GM18502 (cell line): ENCODE results near the gene RTP5.
"Not testable (repeated sequence)": the region's sequence is repeated elsewhere in the genome, so short reads cannot be mapped to it uniquely, and the experiment has no call there.

Source experiments
- ATAC-seq: cut with Tn5 transposase; IDR thresholded peaks from one replicate; pipeline ENCODE4 v1.9.1; 2021; ENCODE audit warnings: mild to moderate bottlenecking; ENCODE audit not compliant: unreplicated experiment, poor library complexity

Gene RTP5

DNA sequence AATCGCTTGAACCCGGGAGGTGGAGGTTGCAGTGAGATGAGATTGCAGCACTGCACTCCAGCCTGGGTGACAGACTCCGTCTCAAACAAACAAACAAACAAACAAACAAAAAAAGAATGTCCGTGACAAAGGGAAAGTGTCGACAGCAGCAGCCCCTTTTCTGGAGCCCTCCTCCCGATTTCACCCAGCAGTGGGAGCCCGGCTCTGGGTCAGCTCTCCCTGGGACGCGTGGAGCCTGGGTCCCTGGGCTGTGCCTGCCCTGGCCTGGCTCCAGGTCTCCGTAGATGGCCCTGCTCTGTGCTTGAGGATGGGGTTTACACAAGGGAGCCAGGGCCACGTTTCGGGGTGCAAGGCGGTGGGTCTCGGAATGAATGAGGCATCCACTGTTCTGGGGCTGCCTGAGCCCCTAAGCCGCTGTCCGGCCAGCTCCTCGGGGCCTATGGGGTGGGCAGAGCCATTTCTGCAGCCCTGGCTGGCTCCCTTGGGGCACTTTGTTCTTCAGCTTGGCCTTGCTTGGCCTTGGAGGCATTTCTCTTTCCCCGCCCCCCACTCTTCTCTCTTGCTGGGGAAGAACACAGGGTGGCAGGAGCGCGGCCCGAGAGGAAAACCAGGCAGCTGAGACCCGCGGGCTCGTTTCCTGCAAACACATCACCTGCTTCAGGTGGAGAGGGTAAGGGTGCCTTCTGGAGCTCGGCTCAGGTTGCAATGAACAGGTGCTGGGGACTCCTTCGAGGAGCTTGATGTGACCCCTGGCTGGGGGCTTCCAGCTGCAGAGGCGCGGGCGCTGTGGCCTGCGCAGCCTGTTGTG, 29.1 kb downstream of the RTP5 start:
- no peak for ATAC-seq

DNA sequence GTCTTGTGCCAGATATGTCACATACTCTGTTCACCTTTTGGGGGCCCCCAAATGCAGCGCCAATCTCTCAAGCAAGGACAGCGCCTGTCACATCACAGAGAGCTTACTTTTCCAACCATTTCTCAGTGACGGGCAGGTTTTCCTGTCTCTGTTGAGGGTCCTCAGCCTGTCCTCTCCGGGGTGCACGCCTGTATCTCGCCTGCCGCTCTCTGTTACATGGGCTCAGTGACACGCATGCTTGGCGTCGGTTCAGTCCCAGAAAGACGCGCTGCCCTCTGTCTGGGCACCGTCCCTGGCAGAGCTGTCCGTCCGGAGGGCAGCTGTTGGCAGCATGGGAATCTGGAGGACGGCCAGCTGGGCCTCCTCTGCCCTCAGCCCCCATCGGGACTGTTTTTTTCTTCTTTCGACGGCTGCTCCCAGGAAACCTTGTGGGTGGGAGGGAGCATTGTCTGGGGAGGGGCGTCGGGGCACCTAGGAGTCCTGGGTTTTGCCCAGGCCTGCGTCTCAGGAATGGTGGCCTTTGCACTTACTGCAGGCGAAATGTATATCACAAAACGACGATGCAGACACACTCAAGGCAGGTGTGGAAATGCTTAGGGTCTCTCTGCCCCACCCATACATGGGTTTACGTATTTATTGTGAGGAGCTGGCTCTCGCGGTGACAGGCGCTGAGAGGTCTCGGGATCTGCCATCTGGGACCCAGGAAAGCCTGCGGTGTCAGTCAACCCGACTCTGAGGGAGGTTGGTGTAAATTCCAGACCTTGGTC, 30.9 kb downstream of the RTP5 start:
- ATAC-seq = no peak

DNA sequence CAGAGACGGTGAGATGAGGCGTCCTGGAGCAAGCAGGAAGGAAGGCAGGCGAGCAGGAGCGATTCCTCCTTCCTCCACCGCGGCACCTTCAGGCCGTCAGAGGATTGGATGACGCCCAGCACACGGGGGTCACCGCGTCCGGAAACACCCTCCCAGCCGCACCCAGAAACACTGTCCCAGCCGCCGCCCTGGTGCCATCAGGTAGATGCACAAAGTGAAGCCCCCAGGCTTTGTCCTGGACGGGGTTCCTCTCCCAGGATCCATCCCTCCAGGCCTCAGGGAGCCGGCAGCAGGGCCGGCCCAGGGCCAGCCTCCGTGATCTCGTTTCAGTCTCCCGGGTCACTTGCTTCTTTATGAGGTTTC, 31.5 kb downstream of the RTP5 start:
- no peak for ATAC-seq

DNA sequence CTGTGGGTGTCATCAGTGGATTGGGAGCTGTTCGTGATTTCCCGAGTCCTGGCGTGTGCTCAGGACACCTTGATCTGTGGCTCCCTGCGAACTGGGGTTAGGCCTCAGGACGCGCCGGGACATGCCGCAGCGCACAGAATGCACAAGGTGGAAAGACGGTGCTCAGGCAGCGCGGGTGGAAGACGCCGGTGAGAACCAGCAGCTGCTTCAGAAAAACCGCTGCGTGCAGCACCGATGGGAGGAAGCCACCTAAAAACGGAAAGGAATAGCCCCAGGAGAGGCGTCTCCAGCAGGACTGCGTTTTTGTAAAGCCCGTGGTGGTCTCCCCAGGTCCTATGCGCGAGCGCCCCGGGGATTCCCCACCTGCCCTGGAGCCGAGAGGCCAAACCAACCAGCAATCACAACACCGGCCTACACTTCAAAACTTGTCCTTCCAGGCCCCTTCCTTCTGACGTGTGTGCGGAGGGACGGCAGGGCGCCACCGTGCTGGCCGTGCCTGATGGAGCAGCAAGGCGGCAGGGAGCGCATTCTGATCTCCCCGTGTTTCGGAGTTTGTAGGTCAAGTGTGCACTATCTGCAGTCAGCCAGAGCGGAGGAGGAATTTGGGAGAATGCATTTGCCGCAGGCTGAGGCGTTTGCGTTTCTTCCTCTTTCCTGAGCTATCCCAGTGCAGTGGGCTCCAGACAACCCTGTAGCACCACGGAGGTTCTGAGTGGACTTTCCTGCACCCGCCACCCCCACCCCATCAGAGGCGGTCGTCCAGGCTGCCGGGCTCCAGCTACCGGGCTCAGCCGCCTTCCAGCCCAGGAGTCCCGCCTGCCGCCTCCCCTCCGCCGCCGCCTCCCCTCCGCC, 32.2 kb downstream of the RTP5 start:
- no peak for ATAC-seq

DNA sequence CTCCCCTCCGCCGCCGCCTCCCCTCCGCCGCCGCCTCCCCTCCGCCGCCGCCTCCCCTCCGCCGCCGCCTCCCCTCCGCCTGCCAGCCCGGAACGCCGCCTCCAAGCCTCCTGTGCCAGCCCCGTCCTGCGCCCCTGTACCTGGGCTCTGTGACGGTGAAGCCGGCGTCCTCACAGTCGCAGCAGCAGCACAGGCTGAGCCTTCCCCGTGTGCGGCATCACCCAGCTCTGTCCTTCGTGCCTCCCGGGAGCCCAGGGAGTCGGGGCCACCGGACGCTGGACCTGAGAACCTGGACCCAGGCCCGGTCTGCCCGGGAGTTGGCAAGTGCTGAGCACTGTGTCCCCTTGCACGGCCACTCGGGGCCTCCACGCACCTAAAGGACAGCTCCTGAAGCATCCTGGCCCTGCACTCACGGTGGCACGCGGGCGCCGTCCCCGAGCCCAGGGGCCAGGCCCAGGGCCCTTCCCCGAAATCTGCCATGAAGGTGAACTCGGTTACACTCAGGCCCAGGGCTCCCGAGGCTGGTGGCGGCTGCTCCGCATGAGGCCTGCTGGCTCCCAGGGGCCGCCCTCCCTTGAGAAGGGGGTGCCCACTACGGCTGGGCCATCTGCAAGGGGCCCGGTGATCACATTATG, 32.9 kb downstream of the RTP5 start:
- ATAC-seq = no peak

DNA sequence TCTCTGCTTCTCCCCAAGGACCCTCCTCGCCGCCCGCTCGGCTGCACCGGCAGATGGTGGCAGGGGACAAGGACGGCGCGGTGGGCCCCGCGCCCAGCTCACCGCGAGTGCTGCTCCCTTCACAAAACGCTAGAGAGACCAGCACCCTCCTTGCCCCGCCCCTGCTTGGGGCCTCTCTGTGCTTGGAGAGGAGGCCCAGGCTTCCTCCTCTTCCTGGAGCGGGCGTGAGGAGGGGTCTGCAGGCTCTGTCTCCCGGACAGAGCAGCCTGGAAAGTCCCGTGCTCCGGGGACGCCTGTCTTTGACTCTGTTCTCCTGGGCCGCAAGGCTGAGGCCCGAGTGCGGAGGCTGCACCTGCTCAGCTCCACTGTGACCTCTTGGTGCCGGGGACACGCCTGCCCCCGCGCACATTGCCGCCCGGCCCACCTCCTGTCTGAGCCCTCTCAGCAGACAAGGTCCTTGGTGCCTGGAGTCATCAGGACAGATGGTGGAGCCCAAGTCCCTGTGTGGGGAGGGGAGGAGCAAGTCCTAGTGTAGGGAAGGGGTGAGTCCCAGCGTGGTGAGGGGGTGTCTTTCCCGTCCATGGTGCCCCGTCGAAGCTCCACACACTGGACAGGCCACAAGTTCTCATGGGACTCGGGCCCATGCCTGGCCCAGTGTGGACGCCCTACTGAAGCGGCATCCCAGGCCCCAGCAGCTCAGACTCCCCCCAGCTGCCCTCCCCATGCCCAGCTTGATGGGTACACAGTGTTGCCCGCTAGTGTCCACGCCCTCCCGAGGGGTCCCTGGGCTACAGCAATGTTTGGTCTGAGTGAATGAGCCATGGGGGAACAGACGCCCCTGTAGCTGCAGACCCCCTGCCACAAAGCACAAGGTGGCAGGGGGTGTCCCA, 33.8 kb downstream of the RTP5 start:
- no peak for ATAC-seq

DNA sequence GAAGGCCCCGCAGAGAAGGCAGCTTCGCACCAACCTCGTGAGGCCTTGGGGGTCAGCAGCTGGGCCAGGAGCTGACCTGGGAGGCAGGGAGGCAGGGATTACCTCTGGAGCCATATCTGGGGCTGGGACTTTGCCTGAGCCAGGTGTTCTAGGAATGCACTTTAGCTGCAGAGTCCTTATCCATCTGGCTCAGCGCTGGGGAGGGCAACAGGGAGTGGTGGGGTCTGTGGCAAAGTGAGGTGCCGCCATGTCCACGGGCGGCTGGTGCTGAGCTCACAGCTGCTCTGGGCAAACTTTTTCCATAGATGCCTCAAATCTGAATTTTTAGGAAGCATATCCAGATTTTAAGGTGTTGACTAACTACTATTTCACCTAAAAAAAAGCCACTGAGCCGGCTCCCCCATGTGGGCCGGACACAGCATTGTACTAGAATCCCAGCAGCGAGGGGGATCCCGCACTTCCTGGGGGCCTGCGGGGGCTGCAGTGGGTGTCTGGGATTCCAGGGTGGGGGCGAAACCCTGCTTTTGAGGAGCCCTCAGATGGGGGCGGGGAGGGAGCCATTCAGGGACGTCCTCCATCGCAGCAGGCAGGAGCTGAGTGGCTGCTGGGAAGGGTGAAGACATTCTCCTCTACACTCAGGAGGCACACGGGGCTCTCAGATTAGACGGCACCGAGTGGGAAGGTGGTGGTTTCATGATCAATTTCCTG, 34.6 kb downstream of the RTP5 start:
- no peak for ATAC-seq

DNA sequence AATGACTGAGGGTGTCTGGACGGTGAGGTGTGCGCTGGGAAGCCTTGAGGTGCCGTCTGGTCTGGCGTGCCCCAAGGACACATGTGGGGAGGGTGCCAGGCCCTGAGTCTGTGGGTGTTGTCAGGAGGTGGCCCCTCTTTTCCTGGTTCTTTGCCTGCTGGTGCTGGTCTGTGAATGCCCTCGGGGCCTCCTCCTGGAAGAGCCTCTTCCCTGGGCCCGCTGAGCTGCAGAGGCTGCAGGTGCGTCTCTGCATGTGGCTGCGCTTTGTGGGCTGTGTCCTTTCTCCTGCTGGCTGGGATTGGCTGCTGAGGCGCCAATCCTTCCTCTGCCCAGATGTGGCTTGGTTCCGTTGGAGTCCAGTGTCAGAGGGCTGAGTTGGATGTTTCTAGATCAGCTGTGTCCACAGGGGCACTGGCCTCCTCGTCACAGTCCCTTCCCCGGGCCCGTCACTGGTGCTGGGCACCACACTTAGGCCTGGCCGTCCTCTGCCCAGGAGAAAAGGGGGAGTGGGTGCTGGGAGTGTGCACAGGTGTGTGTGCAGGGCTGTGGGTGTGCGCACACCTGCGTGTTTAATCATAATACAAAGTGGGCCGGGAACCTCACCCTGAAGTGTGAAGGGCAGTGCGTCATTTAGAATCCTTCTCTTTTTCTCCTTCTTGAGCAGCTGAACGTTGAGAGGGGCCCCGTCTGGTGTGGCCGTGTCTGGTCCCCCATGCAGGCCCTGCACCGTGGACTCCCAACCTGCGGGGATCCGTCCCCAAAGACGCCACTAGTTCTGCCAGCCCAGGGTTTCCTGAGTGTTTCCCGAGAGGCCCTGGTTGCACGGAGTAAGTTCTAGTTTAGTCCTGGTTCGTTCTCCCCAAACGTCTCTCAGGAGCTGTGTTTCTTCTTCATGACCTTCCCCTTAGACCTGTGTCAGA, 35.5 kb downstream of the RTP5 start:
- no peak for ATAC-seq

DNA sequence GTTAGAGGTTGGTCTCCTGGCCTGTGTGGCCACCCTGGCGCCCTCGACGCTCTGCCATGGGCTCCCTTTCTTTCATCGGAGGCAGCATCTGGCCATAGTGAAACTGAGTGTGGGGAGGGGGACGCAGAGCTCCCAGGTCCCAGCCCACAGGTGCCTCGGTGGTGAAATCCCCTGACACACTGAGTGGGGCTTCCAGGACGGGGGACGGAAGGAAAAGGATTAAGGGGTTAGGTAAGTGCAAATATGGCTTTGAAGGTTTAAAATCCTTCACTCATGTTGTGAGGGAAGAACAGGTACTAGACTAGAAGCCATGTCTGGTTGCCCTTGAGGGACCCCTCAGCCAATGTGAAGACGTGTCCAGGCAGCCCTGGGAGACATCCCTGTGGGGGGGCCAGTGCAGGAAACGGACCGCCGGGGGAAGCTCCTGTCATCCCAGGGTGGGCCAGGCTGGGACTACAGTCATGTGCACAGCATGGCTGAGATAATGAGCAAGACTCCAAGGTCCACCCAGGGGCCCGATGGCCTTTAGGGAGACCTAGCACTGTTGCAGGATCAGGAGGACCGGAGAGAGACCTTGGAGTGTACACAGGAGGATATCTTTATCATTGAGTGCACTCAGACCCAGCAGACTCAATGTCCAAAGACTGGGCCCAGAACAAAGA, 36.3 kb downstream of the RTP5 start:
- ATAC-seq = no peak

DNA sequence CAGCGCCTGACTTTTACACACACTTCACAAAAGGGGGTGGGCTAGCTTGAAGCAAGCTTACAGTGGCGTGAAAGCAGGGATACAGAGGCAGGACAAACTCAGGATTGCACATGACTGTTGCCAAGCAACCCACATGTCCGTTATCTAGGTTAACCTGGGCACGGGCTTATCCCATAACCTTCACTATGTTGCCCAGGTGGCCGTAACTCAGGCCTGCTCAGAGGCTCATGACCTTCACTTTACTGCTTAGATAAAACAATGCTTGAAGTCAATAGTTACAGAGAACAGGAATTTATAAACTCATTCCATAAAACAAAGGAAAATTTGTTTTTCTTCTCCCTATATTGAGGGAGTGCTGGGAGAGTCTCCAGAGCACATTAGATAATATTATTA, 36.8 kb downstream of the RTP5 start:
- ATAC-seq = not testable (repeated sequence)

DNA sequence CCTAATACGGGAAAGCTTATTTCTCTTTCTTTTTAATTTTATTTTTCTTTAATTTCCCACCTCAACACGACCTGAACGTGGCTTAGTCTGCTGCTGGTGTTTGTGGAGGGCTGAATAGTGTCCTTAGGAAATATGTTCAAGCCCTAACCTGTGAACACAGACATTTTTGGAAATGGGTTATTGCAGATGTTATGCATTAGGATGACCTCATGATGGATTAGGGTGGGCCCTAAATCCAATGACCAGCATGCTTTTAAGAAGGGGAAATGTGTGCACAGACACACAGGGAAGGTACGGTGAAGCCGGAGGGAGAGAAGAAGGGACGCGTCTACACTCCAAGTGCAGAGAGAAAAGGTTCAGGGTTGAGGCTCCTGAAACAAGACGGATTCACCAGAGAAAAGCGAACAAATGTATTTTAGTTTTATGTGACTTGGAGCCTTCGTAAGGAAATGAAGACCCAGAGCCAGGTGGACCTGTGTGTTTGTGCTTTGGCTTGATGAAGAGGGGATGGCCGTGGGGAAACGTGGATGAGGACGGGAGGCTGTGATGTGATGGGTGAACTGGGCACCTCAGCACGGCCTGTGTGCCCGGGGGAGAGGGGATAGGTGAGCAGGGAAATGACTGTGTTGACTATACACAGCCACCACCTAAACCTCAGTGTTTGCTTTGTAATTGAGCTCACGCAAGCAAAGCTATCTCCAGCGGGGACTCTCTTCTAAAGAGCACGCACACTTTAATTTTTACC, 37.5 kb downstream of the RTP5 start:
- no peak for ATAC-seq

DNA sequence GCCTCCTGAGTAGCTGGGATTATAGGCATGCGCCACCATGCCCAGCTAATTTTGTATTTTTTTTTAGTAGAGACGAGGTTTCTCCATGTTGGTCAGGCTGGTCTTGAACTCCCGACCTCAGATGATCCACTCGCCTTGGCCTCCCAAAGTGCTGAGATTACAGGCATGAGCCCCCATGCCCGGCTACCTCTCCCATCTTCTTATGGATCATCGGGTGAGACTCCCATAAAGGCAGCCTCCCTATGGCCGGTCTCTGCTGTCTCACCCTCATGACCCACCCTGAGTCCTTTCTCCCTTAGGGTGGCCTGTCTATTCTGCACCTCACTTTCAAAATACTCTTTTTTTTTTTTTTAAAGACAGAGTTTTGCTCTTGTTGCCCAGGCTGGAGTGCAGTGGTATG, 38.3 kb downstream of the RTP5 start:
- not testable (repeated sequence) for ATAC-seq

DNA sequence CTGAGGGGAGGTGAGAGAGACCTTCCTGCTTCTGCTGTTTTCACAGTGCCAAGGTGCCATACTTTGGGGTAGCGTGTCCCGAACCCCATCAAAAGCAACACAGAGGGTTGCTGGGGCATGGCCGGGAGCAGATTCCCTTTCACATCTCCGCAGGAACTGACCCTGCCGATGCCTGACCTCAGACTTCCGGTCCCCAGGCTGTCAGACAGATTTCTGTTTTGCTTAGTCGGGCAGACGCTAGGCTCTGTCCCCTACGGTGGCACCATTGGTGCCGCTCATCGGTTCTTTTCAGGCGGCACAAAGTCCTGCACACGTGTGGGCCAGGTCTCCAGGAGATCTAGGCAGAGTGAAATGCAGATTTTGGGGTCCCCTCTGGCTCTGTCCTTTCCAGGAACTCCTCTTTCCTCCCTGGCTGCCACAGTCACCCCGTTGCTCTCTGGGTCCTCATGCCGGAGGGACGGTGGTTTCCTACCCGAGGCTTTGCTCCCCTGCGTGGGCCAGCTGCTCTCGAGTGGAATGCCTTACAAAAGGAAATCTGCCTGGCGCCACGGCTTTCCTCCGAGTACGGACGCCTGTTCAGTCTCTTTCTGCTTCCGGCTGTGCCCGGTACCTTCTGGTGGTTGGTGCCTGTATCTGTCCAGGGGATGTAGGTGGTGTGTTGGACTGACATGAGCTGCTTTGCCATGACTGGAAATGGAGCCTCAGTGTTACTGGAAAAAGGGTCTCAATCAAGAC, 39.3 kb downstream of the RTP5 start:
- ATAC-seq = no peak

DNA sequence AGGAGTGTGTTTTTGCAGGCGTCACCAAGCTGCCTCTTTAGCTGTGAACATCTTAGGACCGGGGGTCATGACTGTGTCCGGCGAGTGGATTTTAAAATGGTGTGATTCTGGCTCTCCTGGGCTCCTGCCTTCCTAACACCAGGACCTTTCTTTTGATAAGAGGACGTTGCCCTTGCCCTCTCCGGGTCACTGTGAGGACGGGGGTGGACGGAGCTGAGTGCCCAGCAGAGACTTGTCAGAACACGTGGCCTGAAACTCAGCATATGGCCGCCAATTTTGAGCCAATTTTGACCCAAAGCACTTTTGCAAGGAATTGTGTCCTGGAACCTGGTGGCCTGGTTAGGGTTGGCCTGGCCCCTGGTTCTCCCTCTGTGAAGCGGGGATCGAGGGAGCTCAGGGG, 40.2 kb downstream of the RTP5 start:
- ATAC-seq = no peak

DNA sequence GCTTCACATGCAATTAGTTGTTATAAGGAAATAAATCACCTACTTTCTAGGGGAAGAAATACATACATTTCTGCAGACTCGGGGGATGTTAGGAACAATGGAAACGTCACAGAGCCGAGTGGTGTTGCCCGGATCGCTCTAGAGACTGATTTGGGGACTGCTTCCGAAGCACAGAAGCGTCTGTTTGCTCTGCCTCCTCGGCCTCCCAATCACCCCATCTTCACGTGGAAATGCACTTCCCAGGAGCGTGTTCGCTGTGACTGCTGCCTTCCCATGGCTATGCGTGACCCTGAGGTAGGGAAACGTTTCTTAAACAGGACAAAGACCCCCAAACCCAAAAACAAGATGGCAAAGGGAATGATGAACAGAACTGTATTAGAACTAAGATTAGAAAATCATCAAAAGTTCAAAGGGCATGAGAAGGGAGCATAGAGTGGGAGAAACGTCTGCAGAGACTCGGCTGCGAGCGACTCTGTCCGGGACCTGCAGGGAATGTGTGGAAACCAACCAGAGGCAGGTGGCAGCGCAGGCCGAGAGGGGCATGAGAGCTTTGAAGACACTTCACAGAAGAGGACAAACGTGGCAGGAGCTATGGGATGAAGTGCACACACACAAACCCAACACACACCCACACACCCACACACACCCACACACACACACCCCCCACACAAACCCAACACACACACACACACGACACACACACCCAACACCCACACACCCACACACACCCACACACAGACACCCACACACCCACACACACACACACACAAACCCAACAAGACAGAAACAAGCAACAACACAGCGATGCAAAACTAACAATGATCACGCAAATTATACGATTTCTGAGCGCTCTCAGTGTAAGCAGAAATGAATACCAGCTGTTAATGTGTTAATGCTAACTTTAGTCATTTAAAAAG, 41.3 kb downstream of the RTP5 start:
- no peak for ATAC-seq
